Aorta (tissue), 5 donors: ENCODE results near the gene PARP12. TPM values are rescaled to one million over a fixed set of nuclear protein-coding genes. Genes with fewer than 3 reads are reported as not detected.

Source experiments
- ATAC-seq: fragments of 200-7000 bp; cut with Tn5 transposase; one replicate; pipeline ENCODE4 v1.9.1; 2022; ENCODE audit warnings: moderate library complexity; ENCODE audit not compliant: low FRiP score
- DNase-seq, 2 donors: peaks; one replicate each; pipeline ENCODE4 v3.0.0-alpha.2; 2020
- H3K27ac ChIP-seq, 2 donors: one replicate each; pipeline ENCODE4 v1.5.1; 2013; ENCODE audit warnings: low read length in 2 of 2, mild to moderate bottlenecking in 2 of 2, moderate library complexity in 2 of 2, control low read depth in 1 of 2, inconsistent platforms in 1 of 2, low read depth in 1 of 2
- H3K27me3 ChIP-seq, 2 donors: one replicate each; pipeline ENCODE4 v1.6.1; 2013; ENCODE audit warnings: control low read depth in 1 of 2, low read length in 1 of 2, mild to moderate bottlenecking in 1 of 2, moderate library complexity in 1 of 2; ENCODE audit not compliant: insufficient read depth in 2 of 2, control insufficient read depth in 1 of 2
- H3K36me3 ChIP-seq, 2 donors: one replicate each; pipeline ENCODE4 v1.6.1; 2013; ENCODE audit warnings: control low read depth in 1 of 2, low read length in 1 of 2, mild to moderate bottlenecking in 1 of 2; ENCODE audit not compliant: insufficient read depth in 2 of 2, control insufficient read depth in 1 of 2
- H3K4me1 ChIP-seq, 2 donors: one replicate each; pipeline ENCODE4 v1.6.1; 2013; ENCODE audit warnings: low read length in 2 of 2, control low read depth in 1 of 2, mild to moderate bottlenecking in 1 of 2, moderate library complexity in 1 of 2; ENCODE audit not compliant: insufficient read depth in 2 of 2, control insufficient read depth in 1 of 2
- H3K4me3 ChIP-seq, 2 donors: one replicate each; pipeline ENCODE4 v1.5.1; 2013; ENCODE audit warnings: low read length in 2 of 2, control low read depth in 1 of 2, mild to moderate bottlenecking in 1 of 2
- H3K9me3 ChIP-seq: one replicate; pipeline ENCODE4 v1.6.1; 2013; ENCODE audit warnings: mild to moderate bottlenecking, low read length; ENCODE audit not compliant: control insufficient read depth
- WGBS, 2 donors: extraction: QIAGEN DNeasy Blood & Tissue Kit; methylation state at CpG; one replicate each; pipeline ENCODE4 v1.1.7; 2013; 5-methylcytosine and 5-hydroxymethylcytosine counted together
- intact Hi-C, 2 donors: fragments of 100-400 bp; cut with DNase I; formaldehyde crosslinking; loops; one replicate each; pipeline versions ENCODE4 v1.14.2 to v1.15.0; 2022
- polyA plus RNA-seq, 2 donors: library from polyadenylated mRNA; stranded (reverse); fragments of 200-250 nt; gene quantifications; one replicate each; pipeline ENCODE4 v1.2.3, GENCODE V29; 2013
- total RNA-seq, 2 donors: library from RNA; stranded (reverse); fragmentation: NEBNext Ultra II Directional; extraction: Animal tissue kit (Norgen Biotek cat#: 25700); gene quantifications; one replicate each; pipeline ENCODE4 v1.2.1, GENCODE V29; 2021
- donor health status: healthy with polysubstance abuse.
- donor health status: Bipolar disorder and iron deficiency.
- donor health status: DM: no; HTN: no; CAD: no.
- donor health status: DM: no; HTN: no; CAD: no.
- donor health status: DM: yes; HTN: yes; CAD: no.

The PARP12 gene
- total and polyA plus RNA-seq, 4 donors: 14.7 to 43.5 (median 39.8) TPM

GRCh38 chr7:139998572-139998971, 64.2 kb downstream of the PARP12 start:
- DNase-seq (no peak), ATAC-seq (no peak)
- 94% methylated on average over 4 of the region's 4 CpGs for WGBS, 2 donors
- H3K36me3 ChIP-seq: no peaks in the 10 kb centered on the region
- no peaks in the 10 kb centered on the region for H3K27me3 ChIP-seq
- no peaks in the 10 kb centered on the region for H3K4me1 ChIP-seq
- no peak overlapping the region for H3K27ac ChIP-seq
- no peak overlapping the region for H3K4me3 ChIP-seq
- intact Hi-C loops: loop anchor here in 1 of 2 donors (10.0 kb wide), 1 partner anchor 214 kb away; no protein-coding TSS in a partner anchor
- no peaks in the 10 kb centered on the region for H3K9me3 ChIP-seq

- DNase-seq: no peak
- H3K27ac ChIP-seq: no peak overlapping the region
- no peak for ATAC-seq
- no peak overlapping the region for H3K4me3 ChIP-seq
- no peaks in the 10 kb centered on the region for H3K4me1 ChIP-seq
- intact Hi-C loops: loop anchor here in 1 of 2 donors (10.0 kb wide), 1 partner anchor 210 kb away; no protein-coding TSS in a partner anchor
- H3K9me3 ChIP-seq: no peaks in the 10 kb centered on the region
- H3K36me3 ChIP-seq: no peaks in the 10 kb centered on the region
- WGBS, 2 donors: 50 to 51% methylated on average over 19 of the region's 19 CpGs
- H3K27me3 ChIP-seq: no peaks in the 10 kb centered on the region
Observed at GRCh38 chr7:139995017-139995915, 67.5 kb downstream of the PARP12 start.

DNA sequence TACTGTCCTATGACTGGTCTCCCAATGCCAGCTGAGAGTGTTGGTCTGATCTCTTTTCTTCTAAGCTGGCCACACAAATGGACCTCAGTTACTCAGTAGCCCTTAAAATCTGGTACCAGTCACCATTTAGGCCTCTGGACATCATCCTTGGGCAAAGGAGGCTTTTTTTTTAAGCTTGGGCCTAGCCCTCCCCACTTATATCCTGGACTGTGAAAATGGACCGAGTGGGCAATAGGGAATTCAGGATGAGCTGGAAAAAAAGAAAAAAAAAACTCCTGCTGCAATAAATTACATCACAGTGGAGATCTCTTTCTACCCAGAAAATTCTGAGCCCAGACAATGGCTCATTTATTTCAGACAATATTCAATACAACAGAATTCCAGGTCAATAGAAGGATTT, 68.4 kb downstream of the PARP12 start:
- WGBS, 2 donors: 89 to 94% methylated on average over 1 of the region's 1 CpG
- Histone ChIP-seq H3K27me3 (no peaks in the 10 kb centered on the region), H3K9me3 (no peaks in the 10 kb centered on the region), H3K36me3 (no peaks in the 10 kb centered on the region), H3K27ac (no peak overlapping the region), H3K4me3 (no peak overlapping the region), H3K4me1 (no peaks in the 10 kb centered on the region)
- intact Hi-C loops: loop anchor here in 1 of 2 donors (10.0 kb wide), 1 partner anchor 210 kb away; no protein-coding TSS in a partner anchor
- DNase-seq: no peak
- no peak for ATAC-seq

DNA sequence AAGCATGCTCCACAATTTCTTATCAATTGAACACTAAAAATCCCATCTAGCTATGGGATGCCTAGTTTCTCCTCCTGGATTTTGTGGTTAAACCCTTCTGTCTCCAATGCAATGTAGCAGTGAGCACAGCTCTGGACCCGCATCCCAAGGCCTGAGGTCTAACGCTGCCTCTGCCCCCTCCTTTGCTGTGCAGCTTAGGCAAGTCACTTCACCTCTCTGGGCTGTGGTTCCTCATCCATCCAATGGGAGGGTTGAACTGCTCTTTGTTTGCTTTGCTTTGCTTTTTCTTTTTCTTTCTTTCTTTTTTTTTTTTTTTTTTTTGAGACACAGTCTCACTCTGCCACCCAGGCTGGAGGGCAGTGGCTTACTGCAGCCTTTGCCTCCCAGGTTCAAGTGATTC, 69.2 kb downstream of the PARP12 start:
- Histone ChIP-seq H3K27me3 (no peaks in the 10 kb centered on the region), H3K36me3 (no peaks in the 10 kb centered on the region), H3K9me3 (no peaks in the 10 kb centered on the region), H3K27ac (no peak overlapping the region), H3K4me1 (no peaks in the 10 kb centered on the region), H3K4me3 (no peak overlapping the region)
- DNase-seq (no peak), ATAC-seq (no peak)
- intact Hi-C loops: loop anchor here in 1 of 2 donors (10.0 kb wide), 1 partner anchor 209 kb away; no protein-coding TSS in a partner anchor
- WGBS, 2 donors: 100% methylated on average over 2 of the region's 2 CpGs

- intact Hi-C loops: loop anchor here in 1 of 2 donors (10.0 kb wide), 1 partner anchor 208 kb away; no protein-coding TSS in a partner anchor
- H3K36me3 ChIP-seq: no peaks in the 10 kb centered on the region
- DNase-seq (no peak), ATAC-seq (no peak)
- no peaks in the 10 kb centered on the region for H3K4me1 ChIP-seq
- no peak overlapping the region for H3K4me3 ChIP-seq
- no peaks in the 10 kb centered on the region for H3K27me3 ChIP-seq
- 94 to 98% methylated on average over 8 of the region's 8 CpGs for WGBS, 2 donors
- H3K27ac ChIP-seq: no peak overlapping the region
- H3K9me3 ChIP-seq: no peaks in the 10 kb centered on the region
Observed at GRCh38 chr7:139993169-139993568, 69.6 kb downstream of the PARP12 start.

DNA sequence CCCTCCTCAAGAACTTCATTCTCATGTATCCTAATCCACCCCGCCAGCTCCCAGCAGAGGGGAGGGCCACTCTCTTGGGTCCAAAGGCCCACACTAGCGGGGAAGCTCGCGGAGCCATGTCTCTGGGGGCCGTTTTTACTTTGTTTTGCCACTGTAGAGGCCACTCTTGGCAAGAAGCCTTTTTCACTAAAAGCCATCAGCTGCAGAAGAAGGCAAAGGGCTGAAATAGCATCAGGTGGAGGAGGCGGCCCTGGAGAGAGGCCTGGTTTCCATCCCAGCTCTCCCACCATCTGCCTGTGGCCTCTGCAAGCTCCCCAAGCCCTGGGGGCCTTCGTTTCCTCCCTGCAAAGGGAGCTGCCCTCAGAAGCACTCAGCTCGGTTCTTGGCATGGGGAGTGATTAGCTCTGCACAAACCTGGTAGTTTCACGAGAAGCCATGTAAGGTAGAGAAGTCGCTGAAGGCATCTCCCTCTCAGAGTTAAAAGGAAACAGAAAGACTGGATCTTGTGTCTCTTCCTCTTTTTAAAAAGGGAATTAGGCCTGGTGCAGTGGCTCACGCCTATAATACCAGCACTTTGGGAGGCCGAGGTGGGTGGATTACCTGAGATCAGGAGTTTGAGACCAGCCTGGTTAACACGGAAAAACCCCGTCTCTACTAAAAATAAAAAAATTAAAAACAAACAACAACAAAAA, 70.3 kb downstream of the PARP12 start:
- no peaks in the 10 kb centered on the region for H3K4me1 ChIP-seq
- 88 to 90% methylated on average over 14 of the region's 14 CpGs for WGBS, 2 donors
- no peak overlapping the region for H3K27ac ChIP-seq
- no peaks in the 10 kb centered on the region for H3K36me3 ChIP-seq
- H3K4me3 ChIP-seq: no peak overlapping the region
- intact Hi-C loops: loop anchor here in 1 of 2 donors (10.0 kb wide), 1 partner anchor 208 kb away; no protein-coding TSS in a partner anchor
- no peak for DNase-seq
- H3K27me3 ChIP-seq: no peaks in the 10 kb centered on the region
- ATAC-seq: no peak
- no peaks in the 10 kb centered on the region for H3K9me3 ChIP-seq

- no peak overlapping the region for H3K27ac ChIP-seq
- intact Hi-C loops: loop anchor here in 1 of 2 donors (10.0 kb wide), 1 partner anchor 207 kb away; no protein-coding TSS in a partner anchor
- H3K4me1 ChIP-seq: no peaks in the 10 kb centered on the region
- no peaks in the 10 kb centered on the region for H3K27me3 ChIP-seq
- no peaks in the 10 kb centered on the region for H3K9me3 ChIP-seq
- WGBS, 2 donors: 85 to 90% methylated on average over 6 of the region's 6 CpGs
- DNase-seq (no peak), ATAC-seq (no peak)
- no peak overlapping the region for H3K4me3 ChIP-seq
- no peaks in the 10 kb centered on the region for H3K36me3 ChIP-seq
Observed at GRCh38 chr7:139991911-139992310, 70.8 kb downstream of the PARP12 start.

DNA sequence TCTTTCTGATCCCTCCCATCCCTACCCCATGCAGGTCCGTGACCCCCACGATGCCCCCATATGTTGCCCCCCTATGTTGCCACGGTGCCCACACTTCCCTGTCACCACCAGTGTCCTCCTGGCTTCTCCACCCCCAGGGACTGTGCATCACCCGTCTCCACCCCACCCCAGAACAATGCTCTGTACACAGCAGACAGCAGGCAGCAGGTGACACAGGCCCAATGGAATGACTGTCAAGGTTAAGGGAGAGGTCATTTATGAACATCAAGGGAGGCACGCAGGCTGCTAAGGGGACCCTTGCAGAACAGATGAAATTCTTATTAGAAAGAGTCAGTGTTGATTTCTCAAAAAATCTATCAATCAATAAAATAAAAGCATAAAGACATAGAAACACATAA, 71.5 kb downstream of the PARP12 start:
- Histone ChIP-seq H3K4me3 (no peak overlapping the region), H3K4me1 (no peaks in the 10 kb centered on the region), H3K36me3 (no peaks in the 10 kb centered on the region), H3K9me3 (no peaks in the 10 kb centered on the region), H3K27me3 (no peaks in the 10 kb centered on the region), H3K27ac (no peak overlapping the region)
- 88 to 91% methylated on average over 5 of the region's 5 CpGs for WGBS, 2 donors
- intact Hi-C loops: loop anchor here in 1 of 2 donors (10.0 kb wide), 1 partner anchor 206 kb away; no protein-coding TSS in a partner anchor
- DNase-seq: no peak
- no peak for ATAC-seq
